GM19193 (cell line): ENCODE data around the gene C3orf70.

Source experiments
- POLR2A ChIP-seq: IDR thresholded peaks from 4 replicates; pipeline ENCODE4 v1.6.1; 2011; ENCODE audit not compliant: insufficient read depth, insufficient read length; ENCODE audit errors: extremely low read depth

The C3orf70 gene

DNA sequence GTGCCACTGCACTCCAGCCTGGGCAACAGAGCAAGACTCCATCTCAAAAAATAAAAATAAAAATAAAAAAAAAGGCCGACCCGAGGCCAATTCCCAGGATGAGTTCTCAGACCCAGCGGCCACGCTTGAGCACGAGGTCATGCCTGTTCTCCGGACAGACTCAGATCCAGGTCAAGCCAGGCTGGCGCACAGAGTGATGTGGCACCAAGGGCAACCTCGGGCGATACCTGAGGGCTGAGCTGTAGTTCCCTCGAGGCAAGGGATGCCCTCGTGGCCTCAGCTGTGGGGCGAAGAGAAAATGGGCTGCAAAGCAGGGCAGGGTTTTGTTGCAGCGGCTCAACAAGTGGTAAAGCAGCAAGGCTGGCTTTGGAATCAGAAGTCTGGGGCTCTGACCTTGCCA is 77.3 kb downstream of the C3orf70 start:
- TF ChIP-seq POLR2A: no peak

DNA sequence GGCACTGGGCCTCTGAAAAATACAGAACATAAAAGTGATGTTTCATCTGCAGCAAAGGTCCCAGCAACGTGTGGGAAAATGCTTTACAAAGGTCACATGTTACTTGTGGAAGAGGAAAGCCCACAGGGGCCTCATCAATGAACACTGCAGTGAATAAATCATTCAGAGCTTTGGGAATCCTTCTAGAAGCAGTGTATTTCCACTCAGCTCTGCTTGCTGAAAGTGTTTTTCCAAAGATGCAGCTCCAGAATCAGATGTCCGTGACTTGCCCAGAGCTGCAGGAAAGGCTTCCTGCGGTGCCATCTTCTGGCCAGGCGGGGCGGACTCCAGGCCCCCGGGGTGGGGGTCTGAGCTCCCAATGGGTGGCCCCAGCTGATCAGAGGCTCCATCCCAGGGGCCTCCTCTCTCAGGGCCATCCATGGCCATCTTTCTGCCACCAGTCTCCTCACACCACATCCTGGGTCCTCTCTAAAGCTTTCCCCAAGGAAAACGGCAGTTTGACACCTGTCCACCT is 81.5 kb downstream of the C3orf70 start:
- no peak for TF ChIP-seq POLR2A

DNA sequence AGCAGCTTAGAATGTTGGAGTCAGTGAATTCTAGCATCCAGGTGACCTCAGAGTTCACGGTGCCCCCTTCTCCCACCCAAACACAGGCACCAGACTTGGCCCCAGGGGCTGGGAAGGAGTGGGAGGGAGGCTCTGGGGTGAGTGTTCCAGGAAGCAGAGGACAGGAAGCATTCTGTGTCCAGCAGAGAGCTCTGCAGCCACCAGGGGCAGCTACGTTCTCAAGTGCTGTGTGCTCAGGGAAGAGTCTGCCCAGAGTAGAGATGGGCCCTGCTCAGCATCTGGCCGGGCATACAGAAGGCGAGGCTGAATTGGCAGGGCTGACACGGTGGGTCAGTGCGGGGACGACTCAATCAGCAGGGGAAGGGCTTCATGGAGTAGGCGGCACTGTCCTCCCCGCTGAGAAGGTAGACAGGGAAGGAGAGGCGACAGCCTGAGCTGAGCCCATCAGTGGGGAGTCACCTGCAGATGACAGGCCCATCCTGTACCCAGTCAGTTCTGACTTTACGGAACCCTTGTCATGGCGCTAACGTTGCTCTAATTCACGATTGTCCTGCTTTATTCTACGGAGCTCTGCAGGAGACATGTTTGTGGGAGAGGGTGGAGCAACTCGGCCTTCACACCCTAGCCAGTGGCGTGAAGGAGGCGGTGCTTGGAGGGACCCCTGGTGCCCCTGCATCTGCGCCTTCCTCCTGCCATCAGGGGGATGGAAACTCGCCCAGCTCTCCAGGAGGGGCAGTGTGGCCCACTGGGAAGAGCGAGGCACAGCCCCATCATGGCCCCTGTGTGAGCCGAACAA is 82.2 kb downstream of the C3orf70 start:
- TF ChIP-seq POLR2A: no peak

DNA sequence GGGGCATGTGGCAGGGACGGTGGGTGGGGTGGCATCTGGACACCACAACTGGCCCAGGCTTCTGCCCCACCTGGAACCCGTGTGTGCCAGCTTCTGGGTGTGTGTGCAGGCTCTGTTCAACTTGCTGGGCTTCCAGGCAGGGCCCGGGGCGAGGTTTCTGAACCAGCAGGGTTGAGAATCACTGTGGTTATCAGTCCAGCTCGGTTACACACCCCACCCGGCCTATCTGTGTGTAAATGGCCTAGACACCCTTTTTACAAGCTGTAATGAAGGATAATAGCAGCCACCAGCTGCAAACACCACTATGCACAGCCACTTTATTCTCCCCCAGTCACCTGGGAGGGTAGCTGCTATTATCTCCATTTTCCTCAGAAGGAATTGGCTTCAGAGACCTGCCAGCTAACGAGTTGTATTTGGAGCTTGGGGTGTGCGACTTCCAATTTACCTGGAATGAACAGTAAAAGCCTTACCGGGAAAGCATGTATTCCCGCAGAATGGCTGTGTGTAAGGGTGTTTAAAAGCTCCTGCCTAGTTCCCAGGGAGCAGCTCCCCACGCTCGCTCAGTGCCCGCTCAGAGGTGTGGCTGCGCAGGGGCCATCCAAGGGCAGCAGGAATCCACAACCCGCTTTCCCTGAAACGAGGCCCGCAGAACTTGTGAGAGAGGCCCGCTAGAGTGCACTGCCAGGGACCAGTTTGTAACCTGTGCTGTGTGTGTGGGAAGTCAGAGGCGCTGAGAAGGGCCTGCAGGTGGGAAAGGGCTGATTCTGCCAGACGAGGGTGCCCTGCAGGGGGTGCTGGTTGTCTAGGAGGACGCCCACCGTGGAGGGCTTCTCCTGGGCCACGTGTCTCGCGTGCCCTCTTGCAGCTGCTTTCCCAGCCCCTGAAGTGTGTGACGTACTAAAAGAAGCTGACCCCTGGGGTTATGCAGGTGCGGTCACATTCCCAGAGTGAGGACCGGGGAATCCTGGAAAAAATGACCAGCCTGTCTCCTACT is 83.5 kb downstream of the C3orf70 start:
- no peak for TF ChIP-seq POLR2A

DNA sequence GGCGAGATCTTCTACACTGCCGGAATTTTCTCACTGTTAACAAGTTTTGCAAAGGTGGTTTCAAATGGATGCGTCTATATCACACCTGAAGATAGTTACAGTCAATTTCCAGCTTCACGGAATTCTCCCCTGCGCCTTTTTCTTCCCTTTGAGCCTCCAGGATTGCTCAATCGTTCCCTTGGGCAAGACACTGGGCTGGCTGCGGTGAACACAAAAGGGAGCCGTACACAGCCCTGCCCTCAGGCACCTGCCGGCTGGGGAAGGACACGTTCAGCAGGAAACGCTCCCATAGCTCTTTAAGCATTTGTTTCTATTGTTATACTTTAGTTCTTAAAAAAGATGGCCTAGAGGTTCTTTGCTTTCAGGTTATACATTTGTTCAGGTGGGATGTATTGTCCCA is 85.7 kb downstream of the C3orf70 start:
- TF ChIP-seq POLR2A: no peak

DNA sequence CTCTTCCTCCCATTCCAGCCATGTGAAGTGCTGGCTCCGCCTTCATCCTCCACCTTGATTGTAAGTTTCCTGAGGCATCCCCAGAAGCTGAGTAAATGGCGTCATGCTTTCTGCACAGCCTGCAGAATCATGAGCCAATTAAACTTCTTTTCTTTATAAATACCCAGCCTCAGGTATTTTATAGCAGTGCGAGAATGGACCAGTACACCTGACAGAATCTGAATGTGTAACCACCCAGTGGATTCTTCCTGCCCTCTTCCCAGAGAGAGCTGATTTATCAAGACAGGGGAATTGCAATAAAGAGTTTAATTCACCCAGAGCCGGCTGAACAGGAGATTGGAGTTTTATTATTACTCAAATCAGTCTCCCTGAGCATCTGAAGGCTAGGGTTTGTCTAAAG is 86.6 kb downstream of the C3orf70 start:
- TF ChIP-seq POLR2A: no peak

DNA sequence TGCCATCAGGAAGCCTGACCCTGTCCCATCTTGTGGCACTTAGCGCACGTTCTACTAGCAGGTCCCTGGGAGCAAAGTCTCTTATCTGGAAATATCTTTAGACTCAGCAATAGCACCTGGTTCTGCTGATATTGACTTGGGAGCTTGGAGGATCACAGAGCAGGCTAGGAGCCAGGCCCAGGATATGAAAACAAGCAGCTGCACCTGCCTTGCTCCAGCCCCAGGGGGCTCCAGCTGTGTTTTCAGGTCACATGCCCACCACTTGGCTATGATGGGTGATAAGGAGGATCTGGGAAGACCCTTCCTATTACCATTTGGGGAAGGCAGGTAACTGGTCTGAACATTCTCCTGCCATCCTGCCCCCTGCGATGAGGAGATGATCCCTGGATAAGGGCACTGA is 87.8 kb downstream of the C3orf70 start:
- no peak for TF ChIP-seq POLR2A

DNA sequence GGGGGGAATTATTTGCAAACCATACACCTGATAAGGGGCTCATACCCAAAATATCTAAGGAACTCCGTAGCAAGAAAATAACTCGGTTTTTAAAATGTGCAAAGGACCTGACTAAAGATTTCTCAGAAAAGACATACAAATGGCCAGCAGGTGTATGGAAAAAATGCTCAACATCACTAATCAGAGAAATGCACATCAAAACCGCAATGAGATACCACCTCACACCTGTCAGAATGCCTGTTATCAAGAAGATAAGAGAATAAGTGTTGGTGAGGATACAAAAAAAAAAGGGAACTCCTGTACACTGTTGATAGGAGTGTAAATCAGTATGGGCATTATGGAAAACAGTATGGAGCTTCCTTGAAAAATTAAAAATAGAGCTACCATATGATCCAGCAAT is 89.4 kb downstream of the C3orf70 start:
- no peak for TF ChIP-seq POLR2A

DNA sequence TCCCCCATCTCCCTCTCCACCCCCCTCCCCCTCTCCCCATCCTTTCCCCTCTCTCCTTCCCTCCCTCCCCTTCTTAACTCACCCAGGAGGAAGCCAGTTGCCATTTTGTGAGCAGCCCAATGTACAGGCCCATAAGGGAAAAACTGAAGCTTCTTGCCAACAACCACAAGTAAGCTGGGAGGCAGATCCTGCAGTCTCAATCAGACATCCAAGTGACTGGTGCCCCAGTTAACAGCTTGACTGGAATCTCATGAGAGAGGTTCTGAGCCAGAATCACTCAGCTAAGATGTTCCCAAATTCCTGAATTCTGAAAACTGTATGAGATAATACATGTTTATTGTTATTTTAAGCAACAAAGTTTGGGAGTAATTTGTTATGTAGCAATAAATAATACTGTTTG is 90.7 kb downstream of the C3orf70 start:
- no peak for TF ChIP-seq POLR2A

DNA sequence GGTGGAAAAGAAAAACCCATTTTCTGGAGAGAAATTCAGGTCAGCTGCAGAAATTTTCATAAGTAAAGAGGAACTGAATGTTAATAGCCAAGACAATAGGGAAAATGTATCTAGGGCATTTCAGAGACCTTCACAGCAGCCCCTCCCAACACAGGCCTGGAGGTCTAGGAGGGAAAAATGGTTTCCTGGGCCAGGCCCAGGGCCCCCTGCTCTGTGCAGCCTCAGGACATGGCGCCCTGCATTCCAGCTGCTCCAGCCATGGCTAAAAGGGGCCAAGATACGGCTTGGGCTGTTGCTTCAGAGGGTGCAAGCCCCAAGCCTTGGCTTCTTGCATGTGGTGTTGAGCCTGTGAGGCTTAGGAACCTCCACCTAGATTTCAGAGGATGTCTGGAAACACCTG is 92.2 kb downstream of the C3orf70 start:
- no peak for TF ChIP-seq POLR2A

DNA sequence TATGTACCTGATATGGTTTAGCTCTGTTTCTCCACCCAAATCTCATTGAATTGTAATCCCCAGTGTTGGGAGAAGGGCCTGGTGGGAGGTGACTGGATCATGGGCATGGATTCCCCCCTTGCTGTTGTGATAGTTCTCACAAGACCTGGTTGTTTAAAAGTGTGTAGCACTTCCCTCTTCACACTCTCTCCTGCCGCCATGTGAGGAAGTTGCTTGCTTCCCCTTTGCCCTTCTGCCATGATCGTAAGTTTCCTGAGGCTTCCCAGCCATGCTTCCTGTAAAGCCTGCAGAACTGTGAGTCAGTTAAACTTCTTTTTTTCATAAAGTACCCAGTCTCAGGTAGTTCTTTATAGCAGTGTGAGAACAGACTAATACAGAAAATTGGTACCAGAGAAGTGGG is 93.1 kb downstream of the C3orf70 start:
- TF ChIP-seq POLR2A: no peak

DNA sequence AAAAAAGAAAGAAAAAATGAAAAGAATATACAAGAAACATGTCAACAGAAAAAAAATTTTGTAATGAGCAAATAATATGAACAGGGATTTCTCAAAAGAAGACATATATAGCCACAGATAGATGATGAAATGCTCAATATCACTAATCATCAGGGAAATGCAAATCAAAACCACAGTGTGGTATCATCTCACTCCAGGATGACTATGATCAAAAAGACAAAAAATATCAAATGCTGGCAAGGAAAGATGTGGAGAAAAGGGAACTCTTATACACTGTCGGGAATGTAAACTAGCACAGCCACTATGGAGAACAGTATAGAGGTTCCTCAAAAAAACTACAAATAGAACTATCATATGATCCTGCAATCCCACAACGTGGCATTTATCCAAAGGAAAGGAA is 94.1 kb downstream of the C3orf70 start:
- no peak for TF ChIP-seq POLR2A

DNA sequence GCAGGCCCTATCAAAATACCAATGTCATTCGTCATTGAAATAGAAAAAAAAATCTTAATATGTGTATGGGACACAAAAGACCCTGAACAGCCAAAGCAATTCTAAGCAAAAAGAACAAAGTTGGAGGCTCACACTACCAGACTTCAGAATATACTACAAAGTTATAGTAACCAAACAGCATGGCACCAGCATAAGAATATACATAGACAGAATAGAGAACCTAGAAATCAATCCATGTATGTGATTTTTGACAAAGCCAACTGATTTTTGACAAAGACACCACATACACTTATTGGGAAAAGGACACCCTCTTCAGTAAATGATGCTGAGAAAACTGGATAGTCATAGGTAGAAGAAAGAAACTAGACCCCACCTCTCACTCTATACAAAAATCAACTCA is 95.0 kb downstream of the C3orf70 start:
- TF ChIP-seq POLR2A: no peak

DNA sequence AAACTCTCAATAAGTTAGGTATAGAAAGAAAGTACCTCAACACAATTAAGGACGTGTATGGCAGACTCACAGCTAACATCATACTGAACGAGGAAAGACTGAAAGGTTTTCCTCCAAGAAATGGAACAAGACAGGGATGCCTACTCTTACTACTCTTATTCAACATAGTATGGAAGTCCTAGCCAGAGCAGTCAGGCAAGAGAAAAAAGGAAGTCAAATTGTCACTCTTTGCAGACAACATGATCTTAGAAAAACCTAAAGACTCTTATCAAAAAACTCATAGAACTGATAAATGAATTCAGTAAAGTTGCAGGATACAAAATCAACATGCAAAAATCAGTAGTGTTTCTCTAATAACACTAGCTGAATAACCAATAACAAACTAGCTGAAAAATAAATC is 96.0 kb downstream of the C3orf70 start:
- no peak for TF ChIP-seq POLR2A

DNA sequence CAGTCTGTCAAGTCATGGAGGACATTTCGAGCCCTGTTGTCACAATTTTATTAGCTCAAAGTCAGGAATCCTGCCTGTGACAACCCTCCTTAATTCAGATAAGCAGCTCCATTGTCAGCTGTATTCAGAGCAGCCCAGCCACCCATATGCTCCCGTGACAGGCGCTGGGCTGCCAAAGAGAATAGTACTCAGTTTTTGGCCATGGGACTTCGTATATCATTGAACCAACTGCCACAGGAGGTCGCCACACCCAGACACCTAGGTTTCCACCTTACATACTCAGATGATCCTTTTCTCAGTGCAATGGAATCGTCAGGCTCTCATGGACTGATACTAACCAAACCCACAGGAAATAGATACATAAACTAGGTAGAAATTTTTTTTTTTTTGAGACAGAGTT is 100.2 kb downstream of the C3orf70 start:
- no peak for TF ChIP-seq POLR2A
